NOMO-1 (cell line): Measurements from ENCODE around the gene TRPC4AP.

Experiments used
- DNase-seq, 2 experiments: peaks; one replicate each; lab custom pipeline; 2025; ENCODE audit not compliant: unreplicated experiment in 2 of 2; lab: John Stamatoyannopoulos, UW

TRPC4AP gene

DNA sequence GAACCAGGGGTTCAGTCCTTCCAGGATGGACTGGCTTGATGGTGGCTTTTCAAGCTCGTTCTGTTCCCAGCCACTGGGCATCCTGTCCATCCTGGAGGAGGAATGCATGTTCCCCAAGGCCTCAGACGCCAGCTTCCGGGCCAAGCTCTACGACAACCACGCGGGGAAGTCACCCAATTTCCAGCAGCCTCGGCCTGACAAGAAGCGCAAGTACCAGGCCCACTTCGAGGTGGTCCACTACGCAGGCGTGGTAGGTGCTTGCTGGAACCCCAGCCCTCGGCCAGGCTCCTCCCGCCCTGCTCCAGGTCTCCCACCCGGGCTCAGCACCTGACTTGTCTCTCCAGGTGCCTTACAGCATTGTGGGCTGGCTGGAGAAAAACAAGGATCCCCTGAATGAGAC lies 102.9 kb downstream of the TRPC4AP start:
- DNase-seq: no peak

DNA sequence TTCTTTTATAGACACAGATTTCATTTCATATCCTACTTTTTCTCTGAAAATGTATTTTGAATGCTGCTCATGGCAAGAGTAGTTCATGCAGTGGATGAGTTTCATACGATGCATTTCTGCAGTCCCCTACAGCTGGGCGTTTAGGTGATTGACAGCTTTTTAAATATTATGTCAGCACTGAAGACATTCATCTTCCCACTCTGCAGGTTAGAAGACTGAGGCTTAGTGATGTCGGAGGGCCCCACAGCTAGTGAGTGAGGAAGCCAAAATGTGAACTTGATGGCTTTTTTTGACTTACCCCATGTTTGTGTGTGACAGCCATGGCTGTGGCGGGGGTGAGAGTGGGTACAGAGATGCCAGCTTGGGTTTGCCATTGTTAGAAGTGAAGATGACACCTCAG lies 103.5 kb downstream of the TRPC4AP start:
- DNase-seq: no peak

DNA sequence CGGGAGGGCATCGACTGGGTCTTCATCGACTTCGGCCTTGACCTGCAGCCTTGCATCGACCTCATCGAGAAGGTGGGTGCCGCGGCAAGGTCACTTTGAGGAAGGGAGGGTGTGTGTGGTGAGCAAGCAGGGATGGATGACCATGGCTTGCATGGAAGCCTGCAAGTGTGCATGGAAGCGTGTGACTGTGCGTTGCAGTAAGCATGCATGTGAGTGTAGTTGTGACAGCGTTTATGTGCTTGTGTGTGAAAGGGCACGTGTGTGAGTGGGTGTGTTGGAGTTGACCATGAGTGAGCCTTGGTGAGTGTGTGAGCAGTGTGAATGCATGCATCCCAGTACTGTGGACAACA lies 104.4 kb downstream of the TRPC4AP start:
- DNase-seq: no peak

DNA sequence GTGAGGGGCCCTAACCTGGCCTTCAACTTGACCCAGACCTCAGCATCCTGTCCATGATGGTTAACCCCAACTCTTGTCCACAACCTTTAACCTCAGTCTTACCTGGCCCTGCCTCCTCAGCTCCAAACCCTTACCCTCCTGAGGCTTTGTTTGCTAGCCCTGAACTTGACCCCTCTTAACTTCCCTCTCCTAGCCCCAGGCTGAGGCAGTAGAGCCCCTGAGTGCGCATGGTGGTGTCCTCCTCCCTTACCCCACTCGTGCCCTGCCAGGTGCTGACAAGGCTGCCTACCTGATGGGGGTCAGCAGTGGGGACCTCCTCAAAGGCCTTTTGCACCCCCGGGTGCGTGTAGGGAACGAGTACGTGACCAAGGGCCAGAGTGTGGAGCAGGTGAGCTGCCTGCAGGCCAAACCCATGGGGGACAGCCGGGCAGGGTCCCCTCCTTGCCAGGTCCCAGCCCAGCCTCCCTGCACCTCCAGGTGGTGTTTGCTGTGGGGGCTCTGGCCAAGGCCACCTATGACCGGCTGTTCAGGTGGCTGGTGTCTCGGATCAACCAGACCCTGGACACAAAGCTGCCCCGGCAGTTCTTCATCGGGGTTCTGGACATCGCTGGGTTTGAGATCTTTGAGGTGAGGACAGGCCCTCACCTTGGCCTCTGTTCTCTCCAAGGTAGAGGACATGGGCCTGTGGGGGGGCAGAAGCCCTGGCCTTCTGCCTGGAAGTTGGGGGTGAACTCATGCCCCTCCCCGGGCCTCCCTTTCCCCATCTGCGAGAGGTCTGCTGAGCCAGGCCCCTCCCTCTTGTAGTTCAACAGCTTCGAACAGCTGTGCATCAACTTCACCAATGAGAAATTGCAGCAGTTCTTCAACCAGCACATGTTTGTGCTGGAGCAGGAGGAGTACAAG lies 105.1 kb downstream of the TRPC4AP start:
- no peak for DNase-seq

DNA sequence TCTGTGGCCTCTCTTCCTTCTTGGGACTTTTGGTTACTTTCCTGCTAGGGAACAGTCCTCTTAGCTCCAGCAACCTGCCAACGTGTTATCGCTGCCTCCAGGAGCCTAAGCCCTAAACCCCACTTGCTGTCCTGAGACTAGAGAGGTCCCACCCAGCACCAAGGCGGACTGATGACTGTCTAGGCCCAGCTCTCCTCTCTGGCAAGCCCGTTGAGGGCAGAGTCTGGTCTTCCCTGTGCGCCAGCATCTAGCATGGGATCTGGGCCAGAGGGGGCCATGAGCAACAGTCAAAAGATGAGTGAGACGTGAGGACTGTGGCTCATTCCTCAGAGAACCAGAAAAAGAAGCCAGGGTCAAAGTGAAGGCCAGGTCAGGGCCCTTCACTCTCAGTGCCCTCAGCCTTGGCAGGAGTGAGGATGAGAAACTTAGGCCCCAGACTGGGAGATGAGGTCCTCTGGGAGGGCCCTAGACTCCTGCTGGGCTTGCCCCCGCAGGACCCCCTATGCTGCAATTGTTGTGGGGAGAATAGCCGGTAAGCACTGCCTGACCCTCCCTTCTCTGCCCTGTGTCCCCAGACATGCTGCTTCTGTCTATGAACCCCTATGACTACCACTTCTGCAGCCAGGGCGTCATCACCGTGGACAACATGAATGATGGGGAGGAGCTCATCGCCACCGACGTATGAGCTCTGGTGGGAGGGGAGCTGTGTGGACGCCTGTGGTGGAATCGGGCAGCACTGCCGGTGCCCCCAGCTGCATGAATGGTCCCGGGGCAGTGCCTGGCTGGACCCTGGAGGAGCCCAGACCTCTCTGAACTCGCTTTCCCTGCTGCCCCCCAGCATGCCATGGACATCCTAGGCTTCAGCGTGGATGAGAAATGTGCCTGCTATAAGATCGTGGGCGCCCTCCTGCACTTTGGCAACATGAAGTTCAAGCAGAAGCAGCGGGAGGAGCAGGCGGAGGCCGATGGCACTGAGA lies 106.0 kb downstream of the TRPC4AP start:
- no peak for DNase-seq

DNA sequence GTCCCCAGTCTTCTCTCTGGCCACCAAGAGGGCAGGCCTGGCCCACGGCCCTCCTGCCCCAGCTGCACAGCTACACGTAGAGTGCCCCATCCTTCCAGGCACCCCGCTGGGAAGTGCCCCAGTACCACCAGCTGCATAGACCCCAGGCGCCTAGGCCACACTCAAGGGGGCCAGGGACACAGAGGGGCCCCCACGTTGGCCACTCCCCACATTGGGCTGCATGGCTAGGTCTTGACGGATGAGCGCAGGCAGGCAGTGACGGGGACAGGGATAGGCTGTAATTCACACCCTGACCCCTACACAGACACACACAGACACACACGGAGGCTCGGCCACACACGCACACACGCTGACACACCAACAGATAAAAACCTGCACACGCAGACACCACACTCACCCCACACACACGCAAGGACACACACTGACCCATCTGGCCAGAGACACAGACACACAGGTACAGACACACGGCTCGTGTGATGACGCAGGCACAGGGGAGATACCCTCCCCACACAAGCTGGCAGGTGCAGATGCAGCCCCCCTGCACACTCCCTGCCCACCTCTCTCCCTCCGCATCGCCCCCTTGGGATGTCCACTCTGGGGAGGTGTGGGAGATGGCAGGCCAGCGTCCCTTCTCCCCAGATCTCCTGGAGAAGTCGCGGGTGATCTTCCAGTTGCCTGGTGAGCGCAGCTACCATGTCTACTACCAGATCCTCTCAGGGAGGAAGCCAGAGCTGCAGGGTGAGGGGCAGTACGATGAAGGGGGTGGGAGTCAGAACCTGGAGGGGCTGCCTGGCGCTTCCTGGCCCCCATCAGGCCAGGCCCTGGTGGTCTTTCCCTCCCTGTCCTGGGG lies 106.9 kb downstream of the TRPC4AP start:
- no peak for DNase-seq

DNA sequence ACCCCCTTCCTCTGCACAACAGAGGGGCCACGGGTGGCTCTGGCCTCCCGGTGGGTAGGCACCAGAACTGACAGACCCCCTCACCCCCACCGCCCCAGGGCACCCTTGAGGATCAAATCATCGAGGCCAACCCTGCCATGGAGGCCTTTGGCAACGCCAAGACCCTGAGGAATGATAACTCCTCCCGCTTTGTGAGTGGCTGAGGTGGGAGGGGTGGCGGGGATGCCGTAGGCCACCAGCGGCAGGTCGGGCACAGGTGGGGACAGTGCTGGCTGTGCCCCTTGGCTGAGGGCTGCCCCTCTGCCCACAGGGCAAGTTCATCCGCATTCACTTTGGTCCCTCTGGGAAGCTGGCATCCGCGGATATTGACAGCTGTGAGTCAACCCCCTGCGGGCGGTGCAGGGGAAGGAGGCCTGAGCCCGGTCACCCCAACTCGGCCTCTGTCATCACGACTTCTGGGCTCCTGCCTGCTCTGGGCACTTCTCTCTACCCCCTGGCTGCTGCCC lies 107.8 kb downstream of the TRPC4AP start:
- no peak for DNase-seq

DNA sequence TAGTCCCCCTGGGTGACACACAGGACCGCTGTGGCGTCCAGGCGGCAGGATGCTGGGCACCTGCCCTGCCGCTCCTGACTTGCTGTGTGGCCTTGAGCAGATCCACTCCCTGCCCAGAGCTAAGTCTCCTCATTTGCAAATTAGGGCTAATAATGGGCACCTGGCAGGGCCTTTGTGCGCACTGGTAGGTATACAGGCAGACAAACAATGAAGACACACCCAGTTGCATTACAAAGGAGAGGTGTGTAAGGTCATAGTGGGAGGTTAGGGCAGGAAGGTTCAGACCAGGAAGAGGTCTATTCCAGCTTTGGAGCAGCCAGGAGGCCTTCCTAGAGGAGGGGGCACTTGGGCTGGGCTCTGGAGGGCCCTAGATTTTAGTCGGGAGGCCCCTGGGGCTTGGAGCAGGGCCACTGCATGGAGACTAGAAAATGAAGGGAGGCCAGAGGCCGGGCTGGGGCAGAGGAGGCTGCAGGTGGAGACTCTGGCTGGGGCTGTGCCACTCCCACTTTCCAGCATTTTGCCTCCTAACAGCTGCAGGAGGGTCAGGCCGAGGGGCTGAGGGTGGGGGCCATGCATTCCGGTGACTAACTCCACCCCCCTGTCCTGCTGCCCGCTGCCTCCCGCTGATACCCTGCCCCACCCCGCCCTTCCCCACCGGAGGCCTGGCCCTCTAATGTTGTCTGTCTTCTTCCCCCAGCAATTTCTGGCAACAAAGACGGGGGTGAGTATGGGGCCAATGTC lies 108.4 kb downstream of the TRPC4AP start:
- DNase-seq: no peak

DNA sequence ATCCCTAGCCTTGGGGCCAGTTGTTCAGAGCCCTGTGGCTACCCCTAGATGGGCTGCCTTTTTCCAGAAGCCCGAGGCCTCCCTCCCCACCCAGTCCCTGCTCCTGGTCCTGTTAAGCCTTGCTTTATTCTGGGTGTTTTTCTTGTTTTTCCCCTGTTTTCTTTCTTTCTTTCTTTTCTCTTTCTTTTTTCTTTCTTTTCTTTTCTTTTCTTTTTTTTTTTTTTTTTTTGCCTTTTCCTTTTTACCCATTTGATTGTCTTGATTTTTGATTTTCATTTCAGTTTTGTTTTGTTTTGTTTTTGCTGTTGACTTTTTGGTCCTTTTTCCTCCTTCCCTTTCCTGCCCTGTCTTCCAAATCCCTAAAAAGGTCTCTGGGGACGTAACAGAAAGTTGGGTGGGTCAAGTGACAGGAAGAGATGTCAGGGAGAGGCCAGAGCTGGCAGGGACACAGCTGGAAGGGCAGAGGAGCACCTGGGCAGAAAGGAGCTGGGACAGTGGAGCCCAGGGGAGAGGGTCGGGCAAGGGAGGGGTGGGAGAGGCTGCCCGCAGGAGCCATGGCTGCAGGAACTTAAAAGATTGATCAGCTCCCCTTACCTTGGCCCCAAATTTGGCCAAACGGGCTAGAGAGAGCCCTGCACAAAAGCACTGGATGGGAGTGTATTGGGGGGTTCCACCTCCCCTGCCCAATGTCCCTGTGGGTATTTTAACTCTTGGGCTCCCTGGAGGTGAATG lies 109.4 kb downstream of the TRPC4AP start:
- DNase-seq: no peak

DNA sequence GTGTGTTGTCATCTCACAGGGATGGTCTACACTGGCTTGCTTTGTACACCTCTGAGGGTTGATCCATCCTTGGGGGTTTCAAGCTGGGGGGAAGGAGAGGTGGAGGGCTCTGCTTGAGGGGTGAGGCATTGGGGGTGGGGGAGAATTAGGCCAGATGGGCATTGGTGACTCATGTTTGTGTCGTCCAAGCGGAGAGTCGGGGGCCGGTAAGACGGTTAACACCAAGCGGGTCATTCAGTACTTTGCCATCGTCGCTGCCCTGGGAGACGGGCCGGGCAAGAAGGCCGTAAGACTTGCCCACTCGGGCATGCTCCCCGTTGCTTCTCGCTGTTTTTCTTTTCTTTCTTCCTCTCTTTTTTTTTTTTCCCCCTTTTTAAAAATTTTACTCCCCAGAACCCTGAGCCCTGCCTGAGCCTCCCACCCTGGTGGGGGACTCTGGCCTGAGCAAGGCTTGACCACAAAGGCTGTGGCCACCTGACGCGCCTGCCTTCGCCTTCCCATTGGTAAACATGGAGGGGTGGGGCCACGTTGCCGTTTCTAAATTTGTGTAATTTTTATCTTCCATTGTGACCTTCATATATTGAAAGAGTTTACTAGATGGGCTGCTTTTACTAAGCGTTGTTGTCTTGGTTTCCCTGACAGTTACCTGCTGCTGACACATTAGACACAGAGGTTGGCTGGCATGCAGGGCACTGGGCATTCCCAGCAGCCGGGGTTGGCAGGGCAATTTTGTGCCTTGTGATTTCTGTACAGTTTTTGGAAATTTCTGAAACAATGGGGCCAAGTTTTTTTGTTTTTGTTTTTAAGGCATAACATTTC lies 110.1 kb downstream of the TRPC4AP start:
- DNase-seq: no peak

DNA sequence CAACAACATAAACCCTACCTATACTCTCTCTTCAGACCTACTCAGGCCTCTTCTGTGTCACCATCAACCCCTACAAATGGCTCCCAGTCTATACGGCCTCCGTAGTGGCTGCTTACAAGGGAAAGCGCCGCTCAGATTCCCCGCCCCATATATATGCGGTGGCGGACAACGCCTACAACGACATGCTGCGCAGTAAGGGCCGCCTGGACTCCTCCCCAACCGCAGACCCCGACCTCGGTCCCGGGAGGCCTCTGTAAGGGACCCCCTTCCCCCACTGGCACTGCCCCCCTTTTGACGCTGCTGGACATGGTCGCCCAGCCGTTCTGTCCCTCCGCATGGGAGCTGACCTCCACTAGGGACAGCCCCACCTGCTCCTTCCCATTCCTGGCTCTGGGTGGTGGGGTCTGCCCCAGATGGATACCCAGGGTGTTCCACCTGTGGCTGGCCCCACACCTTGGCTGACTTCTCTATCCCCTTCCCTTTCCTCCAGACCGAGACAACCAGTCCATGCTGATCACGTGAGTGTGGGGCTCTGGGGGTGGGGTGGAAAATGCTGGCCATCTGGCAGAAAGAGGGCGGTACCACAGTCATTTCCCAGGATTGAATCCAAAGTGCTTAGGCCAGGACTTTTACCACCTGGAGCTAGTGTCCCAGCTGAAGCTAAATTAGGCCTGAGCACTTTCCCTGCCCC lies 111.9 kb downstream of the TRPC4AP start:
- no peak for DNase-seq

DNA sequence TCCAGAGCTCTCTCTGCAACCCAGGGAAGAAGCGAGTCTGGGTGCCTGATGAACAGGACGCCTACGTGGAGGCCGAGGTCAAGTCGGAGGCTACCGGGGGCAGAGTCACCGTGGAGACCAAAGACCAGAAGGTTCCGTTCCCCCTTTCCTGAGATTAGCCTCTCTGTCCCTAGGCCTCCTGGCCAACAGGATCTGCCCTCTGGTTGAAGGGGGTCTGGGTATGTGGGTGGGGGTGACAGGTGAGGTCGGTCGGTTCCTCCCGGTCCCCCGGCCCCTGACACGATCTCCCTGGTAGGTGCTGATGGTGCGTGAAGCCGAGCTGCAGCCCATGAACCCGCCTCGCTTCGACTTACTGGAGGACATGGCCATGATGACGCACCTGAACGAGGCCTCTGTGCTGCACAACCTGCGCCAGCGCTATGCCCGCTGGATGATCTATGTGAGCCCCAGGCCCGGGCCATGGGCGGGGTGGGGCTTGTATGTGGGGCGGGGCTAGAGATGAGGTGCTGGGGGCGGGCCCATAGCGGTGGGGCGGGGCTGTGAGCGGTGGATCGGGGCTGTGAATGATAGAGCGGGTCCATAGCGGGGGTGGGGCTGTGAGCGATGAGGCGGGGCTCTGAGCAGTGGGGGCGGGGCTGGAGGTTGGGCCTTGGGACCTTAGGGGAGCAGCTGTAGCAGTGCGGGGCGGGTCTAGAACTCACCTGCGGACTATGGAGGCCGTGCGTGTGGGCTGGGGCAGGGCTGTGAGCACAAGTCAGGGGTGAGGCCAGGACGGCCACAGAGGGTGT lies 113.0 kb downstream of the TRPC4AP start:
- no peak for DNase-seq

DNA sequence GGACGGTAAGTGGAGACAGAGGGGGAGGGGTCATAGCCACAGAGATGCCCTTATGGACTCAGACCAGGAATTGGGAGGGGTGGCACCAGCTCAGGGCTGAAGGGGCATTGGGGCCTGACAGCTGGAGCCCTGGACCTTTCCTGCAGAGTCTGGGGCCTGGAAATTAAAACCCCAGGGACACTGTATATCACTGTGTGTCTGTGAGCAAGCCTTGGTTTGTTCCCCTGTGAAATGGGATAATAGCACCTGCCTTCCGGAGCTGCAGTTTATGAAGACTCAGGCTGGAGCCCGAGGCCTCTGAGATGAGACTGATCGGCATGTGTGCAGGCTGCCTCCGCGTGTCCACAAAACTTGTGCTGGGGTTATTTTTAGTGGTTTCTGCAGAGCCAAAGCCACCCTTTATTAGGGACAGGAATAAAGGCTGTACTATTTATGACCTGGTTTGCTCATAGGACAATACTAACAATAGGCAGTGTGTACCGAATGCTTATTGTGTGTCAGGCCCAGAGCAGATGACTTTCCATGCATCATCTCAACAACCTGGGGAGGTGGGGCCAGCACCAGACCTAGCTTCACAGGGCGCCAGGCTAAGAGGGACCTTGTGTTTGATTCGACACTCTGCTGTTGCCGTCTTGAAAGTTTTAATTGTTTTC lies 114.4 kb downstream of the TRPC4AP start:
- no peak for DNase-seq

DNA sequence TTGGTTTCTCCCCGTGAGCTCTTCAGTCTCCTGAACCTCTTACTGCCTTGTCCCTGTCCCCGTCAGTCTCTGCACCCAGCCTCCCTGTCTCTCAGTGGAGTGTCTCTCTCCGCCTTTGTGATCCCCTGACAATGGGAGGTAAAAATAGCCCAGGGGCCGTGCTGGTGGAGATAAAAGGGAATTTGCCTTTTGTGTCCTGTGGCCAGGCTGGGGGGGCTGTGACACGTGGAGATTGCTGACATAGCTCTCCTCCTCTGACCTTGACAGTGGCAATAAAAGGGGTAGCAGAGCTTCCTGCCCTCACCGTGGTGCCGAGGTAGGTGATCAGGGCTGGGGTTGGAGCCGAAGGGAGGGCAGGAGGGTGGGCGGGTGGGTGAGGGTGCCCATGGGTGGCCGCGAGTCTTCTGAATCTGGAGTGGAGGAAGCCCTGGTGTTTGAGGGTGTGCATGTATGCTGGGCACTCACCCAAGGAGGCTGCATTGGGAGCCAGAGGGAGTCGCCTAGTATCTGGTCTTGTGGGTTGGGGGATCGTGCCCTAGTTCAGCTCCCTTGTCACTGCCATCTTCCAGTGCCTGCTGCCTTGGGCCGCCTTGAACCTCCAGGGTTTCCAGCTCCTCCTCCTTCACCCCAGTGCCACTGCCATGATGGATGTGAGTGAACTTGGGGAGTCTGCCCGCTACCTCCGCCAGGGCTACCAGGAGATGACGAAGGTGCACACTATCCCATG lies 115.1 kb downstream of the TRPC4AP start:
- DNase-seq: no peak

DNA sequence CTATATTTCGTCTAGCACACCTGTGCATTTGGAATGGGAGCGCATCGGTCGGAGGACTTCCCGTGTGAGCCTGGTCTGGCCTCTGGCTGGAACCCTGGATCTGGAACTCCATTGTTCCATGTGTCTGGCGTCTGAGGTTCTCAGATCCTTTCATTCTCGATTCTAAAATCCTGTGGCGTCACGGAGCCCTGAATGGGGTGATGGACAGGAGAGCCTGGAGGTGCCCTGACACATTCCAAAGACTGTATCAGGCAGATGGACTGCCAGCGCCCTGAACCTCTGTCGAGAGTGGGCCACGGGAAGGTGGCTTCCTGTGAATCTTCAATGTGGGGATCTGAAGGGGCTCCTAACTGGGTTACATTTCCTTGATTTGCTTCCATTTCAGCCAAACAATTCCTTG lies 116.3 kb downstream of the TRPC4AP start:
- DNase-seq: no peak

DNA sequence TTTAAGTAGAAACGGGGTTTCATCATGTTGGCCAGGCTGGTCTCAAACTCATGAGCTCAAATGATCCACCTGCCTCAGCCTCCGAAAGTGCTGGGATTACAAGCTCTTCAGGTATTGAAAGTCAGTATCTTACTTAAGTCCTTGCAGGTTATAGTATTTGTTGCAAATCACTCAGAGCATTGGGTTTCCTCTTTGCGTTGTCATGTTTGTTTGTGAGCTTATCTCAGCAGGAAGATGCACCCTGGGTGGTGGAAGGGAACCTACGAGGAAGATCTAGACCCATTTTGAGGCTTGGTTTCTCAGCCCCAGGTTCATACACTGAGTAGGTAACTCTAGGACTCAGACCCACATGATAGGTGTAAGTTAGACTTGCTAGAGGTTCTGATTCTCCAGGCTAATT lies 118.4 kb downstream of the TRPC4AP start:
- no peak for DNase-seq
